SHP77 treated with DMSO at 0.1 percent for 48 hours (cell line): ENCODE results near the gene LSM5.
"Not testable (repeated sequence)": the region's sequence is repeated elsewhere in the genome, so short reads cannot be mapped to it uniquely, and the experiment has no call there.

Experiments
- DNase-seq: peaks from one replicate; lab custom pipeline; 2025; lab: John Stamatoyannopoulos, UW

Gene LSM5

DNA sequence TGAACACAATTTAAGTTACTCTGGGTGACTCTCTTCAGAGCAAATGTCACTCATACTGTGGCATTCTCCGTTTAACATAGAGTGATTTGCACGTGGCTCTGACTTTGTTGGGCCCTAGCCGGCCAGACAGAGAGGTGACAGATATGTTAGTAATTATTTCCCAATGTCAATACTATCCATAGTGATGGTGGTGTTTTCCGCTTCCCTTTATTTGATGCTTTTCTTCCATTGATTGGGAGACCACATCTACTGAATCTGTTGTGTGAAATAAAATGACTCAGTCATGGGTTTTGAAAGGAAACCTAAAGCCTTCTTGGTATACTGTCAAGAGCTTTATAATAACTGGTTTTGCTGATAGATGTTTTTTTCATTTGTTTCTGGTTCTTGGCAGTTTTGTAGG, 12.5 kb upstream of the LSM5 start:
- no peak for DNase-seq

DNA sequence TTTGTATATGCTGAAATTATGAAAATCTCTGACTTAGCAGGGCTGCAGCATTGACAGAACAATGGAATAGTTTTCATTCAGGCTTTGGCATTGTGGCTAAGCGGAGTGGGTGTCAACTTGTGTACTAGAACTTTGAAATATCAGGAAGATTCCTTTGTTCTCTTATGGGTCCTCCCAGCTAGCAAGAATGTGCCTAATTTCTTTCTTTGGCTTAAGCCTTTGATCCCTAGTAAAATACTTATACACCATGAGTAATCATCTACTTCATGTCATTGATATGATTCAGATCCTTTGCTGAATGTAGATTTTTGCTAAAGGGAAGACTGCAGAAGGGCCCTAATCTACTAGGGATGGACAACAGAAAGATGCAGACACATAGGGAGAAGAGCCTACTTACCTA, 11.3 kb upstream of the LSM5 start:
- DNase-seq = no peak

DNA sequence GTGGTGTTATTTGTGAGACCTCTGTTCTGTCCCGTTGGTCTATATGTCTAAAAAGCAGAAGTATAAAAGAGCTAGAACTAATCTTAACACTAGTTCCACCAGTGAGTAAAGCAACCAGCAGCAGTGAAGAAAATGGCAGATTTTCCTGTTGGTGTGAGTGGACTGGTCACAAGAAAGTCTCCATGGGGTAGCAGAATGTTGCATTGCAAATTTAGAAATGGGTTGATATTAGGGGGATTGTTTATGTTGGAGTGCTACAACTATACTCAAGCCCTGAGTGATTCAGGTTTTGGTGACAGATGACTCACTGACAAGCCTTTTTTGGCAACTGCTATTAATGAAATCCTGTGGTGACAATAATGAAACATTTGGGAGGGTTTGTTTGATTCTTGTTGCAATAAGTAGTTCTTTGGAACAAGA, 10.8 kb upstream of the LSM5 start:
- no peak for DNase-seq

DNA sequence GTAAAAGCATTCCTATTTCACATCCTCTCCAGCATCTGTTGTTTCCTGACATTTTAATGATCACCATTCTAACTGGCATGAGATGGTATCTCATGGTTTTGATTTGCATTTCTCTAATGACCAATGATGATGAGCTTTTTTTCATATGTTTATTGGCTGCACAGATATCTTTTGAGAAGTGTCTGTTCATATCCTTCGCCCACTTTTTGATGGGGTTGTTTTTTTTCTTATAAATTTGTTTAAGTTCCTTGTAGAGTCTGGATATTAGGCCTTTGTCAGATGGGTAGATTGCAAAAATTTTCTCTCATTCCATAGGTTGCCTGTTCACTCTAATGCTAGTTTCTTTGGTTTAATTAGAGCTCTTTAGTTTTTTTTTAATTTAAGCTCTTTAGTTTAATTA, 10.0 kb upstream of the LSM5 start:
- not testable (repeated sequence) for DNase-seq

DNA sequence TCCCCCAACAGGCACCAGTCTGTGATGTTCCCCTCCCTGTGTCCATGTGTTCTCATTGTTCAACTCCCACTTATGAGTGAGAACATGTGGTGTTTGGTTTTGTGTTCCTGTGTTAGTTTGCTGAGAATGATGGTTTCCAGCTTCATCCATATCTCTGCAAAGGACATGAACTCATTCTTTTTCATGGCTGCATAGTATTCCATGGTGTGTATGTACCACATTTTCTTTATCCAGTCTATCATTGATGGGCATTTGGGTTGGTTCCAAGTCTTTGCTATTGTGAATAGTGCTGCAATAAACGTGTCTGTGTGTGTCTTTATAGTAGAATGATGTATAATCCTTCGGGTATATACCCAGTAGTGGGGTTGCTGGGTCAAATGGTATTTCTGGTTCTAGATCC, 9.6 kb upstream of the LSM5 start:
- not testable (repeated sequence) for DNase-seq

DNA sequence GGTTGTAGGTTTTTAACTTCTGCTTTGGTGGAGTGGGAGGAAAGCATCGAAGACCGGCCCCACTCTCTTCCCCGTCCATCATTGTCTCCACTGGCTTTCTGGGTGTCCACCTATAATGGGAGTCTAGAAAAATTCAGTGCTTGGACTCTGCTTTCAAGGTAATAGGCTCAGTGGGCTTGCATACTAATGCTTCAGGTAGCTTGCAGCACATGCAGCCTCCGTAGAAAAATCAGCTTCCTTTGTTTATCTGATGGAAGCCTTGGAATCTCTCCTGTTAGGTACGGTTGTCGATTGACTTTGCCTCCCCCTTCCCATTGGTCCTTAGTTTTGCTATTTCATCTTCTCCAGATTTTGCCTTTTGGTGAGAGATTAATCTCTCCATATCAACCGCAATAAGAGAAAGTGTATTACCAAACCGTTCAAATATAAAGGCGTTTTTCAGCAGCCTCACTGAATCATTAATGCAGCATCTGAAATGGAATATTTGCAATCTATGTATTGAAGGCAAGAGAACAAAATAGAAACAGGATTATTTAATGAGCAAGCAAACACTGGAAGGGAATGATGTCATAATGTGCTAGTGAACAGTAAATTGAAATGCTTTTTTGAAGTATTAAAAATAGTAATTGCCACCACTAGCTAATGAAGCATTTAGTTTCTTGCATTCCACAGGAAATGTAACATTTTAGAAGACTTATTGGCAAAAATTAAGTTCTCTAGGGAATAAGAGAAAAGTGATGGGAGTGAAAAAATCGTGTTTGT, 6.1 kb upstream of the LSM5 start:
- DNase-seq = peak; percentile 27

DNA sequence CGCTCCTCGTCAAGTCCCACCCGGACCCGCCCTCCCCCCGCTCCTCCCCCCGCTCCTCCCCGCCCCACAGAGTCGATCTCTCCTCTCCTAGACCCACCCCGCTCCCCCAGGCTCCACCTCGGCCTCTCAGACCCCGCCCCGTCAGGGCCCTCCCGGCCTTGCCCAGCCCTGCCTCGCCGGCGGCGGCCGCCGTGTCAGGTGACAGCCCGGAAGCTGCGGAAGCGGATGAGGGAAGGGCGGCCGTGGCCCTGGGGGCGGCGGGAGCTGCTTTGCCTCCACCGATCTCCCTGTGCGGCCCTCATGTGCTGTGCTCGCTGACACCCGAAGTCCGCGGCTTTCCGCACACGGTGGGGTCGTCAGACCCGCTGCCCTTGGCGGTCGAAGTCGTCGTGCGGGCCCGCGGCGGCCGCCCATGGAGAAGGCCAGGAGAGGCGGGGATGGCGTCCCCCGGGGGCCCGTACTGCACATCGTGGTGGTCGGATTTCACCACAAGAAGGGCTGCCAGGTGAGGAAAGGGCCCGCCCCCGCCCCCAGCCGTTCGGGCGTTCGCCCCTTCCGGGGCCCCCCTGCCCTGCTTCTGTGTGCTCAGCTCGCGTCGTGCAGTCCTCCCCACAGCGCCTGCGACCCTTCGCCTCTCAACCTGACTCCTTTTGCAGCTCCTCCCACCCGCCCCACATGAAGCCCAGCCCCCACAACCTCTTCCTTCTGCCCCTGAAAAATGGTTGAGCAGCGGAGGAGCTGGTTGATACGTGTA, 5.3 kb upstream of the LSM5 start, which contains the start of gene AVL9:
Gene AVL9, plus strand, starts transcription at position 192 of the 754 bp plus-strand sequence. Its CDS starts 221 bp downstream, at position 413.
- peak; percentile 89 for DNase-seq

DNA sequence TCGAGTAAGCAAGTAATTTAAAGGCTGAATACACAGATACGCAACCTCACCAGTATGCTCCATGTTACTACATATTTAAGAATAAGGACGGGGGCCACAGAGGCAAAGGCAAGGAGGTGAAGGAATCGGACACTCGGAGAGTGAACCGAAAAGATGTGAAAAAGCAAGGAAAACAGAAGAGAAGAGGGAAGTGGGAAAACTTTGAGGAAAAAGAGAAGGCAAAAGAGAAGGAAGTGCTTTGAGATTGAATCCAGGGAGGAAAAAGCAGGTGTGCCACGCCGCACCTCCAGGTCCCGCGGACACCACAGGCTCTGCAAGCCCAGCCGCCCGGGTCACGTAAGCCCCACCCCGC, 4.7 kb upstream of the LSM5 start:
- DNase-seq = no peak

DNA sequence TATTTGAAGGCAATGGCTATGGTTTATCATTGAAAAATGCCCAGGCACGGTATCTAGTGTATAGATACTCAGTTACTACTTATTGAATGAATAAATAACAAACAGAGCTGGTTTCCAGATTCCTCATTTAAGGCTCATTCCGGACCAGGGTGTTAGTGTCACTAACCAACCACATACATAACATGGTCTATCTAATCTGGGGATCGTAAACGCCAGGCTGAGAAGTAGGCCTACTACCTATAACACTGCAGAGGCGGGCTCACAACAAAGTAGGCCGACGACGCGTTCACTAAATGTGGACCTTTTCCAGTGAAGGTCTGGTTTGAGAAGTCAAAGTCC, 423 bp downstream of the LSM5 start:
- DNase-seq = no peak

DNA sequence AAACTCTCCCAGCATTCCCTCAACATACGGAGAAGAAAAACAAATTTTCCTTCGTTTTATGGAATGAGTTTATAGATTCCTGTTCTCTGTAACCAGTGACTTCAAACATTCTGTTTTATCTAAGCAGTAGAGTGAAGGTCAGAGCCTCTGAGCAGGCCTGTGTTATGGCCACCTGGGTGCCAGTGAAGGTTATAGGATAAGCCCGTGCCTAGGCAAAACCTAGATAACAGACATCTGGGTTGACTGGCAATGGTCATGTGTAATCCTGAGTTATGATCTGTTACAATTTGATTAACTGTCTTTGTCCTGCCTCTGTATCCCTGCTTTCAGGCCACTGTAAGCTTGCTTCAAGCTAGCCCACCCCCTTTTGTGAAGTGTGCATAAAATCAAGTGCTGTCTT, 8.3 kb downstream of the LSM5 start:
- DNase-seq = no peak

DNA sequence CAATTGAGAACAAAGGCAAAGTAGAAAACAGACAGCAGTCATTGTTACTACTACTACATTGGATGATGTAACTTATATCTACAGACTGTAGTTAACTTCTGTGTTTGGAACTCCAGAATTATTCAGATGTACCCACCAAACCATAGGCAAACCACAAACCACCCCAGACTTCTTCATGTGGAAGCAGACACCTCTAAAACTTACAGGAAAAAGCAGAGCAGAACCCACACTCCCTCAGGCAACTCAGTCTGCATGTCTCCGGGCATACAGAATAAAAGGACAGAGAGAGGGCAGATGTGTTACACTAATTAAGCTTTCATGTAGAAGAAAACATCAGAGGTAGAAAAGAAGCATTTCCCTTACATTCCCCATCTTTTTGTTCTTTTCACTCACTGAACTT, 9.0 kb downstream of the LSM5 start:
- DNase-seq = no peak

DNA sequence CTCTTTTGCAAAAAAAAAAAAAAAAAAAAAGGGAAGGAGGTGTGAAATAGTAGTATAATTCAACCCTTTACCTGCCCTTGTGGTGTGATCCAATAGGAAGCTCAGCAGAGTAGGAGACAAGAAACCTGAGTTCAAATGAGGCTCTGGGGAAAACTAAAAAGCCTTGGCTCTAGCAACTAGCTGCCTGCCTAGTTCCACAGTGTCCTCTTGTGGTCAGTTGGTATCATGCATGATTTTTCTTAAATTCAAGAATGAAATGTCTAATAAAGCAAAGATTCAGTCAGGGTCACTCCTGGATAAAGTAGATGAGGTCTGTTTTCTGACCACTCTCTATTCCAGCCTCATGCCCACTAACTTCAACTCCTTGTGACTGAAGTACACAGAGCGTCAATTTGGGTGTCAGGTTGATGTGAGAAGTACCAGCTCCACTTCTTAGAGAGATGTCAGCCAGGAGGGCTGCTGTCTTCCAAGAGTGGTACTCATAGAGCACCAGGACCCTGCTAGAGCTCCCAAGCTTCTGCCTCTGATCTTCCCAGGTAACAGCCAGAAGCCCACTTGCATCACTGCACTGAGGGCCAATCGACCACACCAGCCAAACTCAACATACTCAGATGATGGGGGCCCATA, 10.5 kb downstream of the LSM5 start:
- DNase-seq = peak; percentile 30

DNA sequence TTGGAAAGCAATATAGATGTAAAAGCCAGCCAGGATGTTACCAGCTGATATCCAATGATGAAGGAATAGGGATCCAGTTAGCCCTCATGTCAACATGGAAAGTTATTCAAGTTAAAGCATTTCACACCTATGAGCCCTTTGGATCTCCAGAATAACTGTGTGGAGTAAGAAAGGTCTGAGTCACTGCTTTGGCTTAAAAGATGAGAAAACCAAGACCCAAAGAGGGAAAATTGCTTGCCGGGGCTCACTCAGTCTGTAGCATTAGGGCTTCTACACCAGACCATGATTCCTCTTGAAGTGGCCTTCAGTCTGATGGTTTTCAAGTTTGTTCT, 12.6 kb downstream of the LSM5 start:
- DNase-seq = no peak

DNA sequence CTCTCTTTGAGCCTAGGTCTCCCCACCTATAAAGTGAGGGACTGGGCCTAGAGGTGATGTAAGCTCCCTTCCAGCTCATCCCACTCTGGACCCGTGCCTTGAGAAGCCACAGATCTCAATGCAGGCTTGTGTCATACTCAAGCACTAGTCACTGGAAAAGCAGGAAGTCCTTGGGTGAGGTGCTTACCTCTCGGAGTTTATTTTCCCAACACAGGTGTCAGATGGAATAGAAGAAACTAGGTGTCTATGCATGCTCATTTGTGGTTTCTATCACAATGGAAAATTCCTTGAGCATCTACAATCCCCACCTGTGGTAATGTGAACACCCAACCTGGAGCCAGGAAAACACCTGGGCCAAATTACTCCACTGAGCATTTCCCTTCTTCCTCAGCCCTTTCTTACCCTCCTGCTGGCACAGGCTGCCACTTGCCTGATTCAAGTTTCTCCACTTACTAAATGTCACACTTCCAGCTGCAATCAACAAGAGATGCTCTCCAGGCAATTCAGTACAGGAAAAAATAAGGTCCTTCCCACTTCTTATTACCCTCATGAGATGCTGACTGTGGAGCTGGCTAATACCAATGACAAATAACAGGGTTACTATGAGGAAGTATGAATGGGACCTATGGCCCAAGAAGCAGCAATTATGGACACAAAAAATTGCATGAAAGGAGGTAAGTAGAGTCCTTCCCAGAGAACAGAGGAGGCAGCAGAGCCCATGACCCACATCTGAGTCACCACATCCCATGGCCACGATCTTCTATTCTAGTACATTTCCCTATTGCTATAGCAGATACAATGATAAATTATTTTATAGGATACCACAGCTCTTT, 13.1 kb downstream of the LSM5 start:
- no peak for DNase-seq

DNA sequence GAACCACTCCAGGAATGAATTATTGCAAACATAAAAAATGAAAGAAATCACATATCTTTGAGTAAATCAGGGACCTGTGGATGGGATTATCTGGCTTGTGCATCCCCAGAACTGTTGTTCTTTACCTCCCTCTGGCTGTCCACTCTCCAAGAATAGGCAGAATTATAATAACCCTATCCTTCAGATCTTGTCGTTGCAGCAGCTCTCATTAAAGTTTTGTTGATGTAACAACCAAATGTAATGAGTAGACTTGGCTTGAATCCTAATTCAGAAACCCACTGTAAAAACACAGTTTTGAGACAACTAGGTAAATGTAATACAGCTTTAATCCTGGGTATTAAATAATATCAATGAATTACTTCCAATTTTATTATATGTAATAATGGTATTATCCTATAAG, 16.2 kb downstream of the LSM5 start:
- DNase-seq = no peak

DNA sequence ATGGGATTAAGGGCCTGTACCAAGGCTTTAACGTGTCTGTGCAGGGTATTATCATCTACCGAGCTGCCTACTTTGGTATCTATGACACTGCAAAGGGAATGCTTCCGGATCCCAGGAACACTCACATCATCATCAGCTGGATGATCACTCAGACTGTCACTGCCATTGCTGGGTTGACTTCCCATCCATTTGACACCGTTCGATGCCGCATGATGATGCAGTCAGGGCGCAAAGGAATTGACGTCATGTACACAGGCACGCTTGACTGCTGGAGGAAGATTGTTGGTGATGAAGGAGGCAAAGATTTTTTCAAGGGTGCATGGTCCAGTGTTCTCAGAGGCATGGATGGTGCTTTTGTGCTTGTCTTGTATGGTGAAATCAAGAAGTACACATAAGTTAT, 18.2 kb downstream of the LSM5 start:
- DNase-seq = no peak

DNA sequence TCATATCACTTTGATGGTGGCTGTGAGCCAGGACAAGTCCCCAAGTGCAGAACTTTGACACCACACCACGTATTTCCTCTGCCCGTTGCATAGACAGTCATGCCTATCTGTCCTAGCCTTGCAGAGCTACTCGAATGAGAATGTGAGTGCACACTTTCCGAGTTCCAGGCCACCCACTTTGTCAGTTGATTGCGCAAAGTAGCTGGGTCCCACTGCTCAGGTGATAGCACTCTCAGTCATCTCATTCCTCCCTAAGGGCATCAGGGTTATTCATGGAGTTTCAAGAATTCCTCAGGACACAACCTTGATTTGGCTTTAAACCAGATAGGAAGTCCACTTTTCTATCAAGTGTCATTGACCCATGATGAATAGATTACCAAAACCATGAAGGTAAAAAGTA, 19.3 kb downstream of the LSM5 start:
- no peak for DNase-seq

DNA sequence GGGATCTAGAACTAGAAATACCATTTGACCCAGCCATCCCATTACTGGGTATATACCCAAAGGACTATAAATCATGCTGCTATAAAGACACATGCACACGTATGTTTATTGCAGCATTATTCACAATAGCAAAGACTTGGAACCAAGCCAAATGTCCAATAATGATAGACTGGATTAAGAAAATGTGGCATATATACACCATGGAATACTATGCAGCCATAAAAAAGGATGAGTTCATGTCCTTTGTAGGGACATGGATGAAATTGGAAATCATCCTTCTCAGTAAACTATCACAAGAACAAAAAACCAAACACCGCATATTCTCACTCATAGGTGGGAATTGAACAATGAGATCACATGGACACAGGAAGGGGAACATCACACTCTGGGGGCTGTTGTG, 20.2 kb downstream of the LSM5 start:
- not testable (repeated sequence) for DNase-seq

DNA sequence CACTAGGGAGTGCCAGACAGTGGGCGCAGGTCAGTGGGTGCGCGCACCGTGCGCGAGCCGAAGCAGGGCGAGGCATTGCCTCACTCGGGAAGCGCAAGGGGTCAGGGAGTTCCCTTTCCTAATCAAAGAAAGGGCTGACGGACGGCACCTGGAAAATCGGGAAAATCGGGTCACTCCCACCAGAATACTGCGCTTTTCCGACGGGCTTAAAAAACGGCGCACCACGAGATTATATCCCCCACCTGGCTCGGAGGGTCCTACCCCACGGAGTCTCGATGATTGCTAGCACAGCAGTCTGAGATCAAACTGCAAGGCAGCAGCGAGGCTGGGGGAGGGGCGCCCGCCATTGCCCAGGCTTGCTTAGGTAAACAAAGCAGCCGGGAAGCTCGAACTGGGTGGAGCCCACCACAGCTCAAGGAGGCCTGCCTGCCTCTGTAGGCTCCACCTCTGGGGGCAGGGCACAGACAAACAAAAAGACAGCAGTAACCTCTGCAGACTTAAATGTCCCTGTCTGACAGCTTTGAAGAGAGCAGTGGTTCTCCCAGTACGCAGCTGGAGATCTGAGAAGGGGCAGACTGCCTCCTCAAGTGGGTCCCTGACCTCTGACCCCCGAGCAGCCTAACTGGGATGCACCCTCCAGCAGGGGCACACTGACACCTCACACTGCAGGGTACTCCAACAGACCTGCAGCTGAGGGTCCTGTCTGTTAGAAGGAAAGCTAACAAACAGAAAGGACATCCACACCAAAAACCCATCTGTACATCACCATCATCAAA, 25.4 kb downstream of the LSM5 start:
- DNase-seq = not testable (repeated sequence)

DNA sequence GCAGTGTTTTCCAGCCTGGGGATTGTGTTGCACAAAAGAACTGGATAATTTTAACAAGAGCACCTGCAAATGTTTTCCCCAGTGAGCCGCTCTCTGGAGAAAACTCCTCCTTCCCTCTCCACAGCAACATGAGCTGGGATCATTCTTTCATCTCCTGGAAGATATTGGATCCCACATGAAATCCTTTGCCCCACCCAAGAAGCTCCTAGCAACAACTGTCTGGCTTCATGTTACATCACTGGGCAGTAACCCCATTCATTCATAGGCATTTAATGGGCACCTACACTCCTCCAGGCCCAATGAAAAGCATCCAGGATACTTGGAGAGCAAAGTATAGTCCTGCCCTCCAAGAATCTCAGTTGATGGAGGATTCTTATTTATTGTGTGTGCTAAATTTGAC, 27.2 kb downstream of the LSM5 start:
- no peak for DNase-seq

DNA sequence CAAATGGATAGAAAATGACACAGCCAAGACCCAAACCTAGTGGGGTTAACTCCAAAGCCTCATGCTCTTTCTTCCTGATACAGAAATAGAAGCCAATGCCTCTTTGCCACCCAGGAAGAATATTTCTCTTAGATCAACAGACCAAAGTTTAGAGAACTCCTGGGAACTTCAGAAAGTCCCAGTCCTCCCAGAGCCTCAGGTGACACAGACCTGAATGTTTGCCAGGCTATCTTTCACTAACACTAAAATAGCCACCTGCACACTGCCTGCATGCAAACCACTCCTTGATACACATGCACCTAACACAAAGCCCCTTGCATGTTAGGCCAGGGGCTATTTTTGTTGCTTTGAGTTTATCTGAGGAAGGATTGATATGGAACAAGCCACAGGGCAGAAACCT, 27.7 kb downstream of the LSM5 start:
- no peak for DNase-seq

DNA sequence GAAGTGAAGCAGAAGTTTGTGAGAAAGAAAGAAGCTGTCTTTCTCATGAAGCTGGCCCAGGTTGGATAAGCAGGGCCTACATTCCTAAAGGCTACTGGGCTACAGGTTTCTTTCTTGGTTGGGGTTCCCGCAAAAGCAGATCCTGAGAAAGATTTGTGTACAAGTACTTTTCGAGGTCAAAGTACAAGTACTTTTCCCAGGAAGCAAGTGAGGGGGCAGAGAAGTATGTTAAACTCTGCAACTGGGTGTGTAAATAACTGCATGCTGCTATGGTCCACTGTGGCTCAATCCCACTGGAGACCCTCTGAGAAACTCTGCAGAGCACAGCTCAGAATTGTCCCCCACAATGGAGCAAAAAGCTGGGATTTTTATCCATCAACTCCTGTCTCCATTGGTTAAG, 28.7 kb downstream of the LSM5 start:
- DNase-seq = no peak
